Ectodermal cell (in vitro differentiated cells): ENCODE data around the gene SIRT1. TPM values are rescaled to one million over a fixed set of nuclear protein-coding genes. Genes with fewer than 3 reads are reported as not detected.
A peak's percentile ranks its signal among the peaks of the same experiment; 100 is the strongest.
"Not testable (repeated sequence)": the region's sequence is repeated elsewhere in the genome, so short reads cannot be mapped to it uniquely, and the experiment has no call there.

Experiments
- H3K27ac ChIP-seq: 2 replicates; pipeline ENCODE4 v1.7.0; 2013; ENCODE audit warnings: mild to moderate bottlenecking, low read depth, low read length; ENCODE audit not compliant: insufficient read depth, poor library complexity, severe bottlenecking
- H3K27me3 ChIP-seq: 2 replicates; pipeline ENCODE4 v1.7.0; 2013; ENCODE audit warnings: mild to moderate bottlenecking, low read length; ENCODE audit not compliant: insufficient read depth, control insufficient read depth, poor library complexity, severe bottlenecking
- H3K36me3 ChIP-seq: one replicate; pipeline ENCODE4 v1.7.0; 2013; ENCODE audit warnings: low read length; ENCODE audit not compliant: control insufficient read depth, insufficient read depth
- H3K4me1 ChIP-seq: one replicate; pipeline ENCODE4 v1.7.0; 2013; ENCODE audit warnings: low read length; ENCODE audit not compliant: control insufficient read depth, insufficient read depth
- H3K4me3 ChIP-seq: 2 replicates; pipeline ENCODE4 v1.7.0; 2013; ENCODE audit warnings: low read depth, low read length, control low read depth; ENCODE audit not compliant: insufficient read depth
- H3K9me3 ChIP-seq: 2 replicates; pipeline ENCODE4 v1.7.0; 2013; ENCODE audit warnings: mild to moderate bottlenecking, low read length, moderate library complexity; ENCODE audit not compliant: control insufficient read depth
- WGBS, 2 experiments: methylation state at CpG; one replicate each; pipeline ENCODE4 v1.1.7; 2013; ENCODE audit warnings: missing lambda C conversion rate in 2 of 2; 5-methylcytosine and 5-hydroxymethylcytosine counted together
- polyA plus RNA-seq, 4 experiments: library from polyadenylated mRNA; stranded (reverse); fragments of 50-300 nt; gene quantifications; one replicate each; pipeline ENCODE4 v1.2.3, GENCODE V29; 2013

Gene SIRT1
- polyA plus RNA-seq (2013, experiment 1 of 4): 33.6 TPM
- polyA plus RNA-seq (2013, experiment 2 of 4): 37.0 TPM
- 30.5 TPM for polyA plus RNA-seq (2013, experiment 3 of 4)
- 29.8 TPM for polyA plus RNA-seq (2013, experiment 4 of 4)

DNA sequence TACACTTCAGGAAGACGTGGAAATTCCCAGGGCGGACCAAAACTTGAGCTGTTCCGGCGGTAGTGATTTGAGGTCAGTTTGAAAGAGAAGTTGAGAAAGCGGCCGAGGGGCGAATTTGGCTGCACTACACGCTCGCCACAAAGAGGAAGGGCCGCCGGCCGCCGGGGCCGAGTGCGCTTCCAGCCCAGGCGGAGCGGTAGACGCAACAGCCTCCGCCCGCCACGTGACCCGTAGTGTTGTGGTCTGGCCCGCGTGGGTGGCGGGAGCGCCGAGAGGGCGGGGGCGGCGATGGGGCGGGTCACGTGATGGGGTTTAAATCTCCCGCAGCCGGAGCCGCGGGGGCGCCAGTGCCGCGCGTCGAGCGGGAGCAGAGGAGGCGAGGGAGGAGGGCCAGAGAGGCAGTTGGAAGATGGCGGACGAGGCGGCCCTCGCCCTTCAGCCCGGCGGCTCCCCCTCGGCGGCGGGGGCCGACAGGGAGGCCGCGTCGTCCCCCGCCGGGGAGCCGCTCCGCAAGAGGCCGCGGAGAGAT lies at the start of gene SIRT1:
Gene SIRT1 (plus strand): TSS at position 344 of the 529 bp plus-strand sequence. CDS start 66 bp downstream, at position 410.
- H3K27ac ChIP-seq: peak within 1 kb of the TSS; percentile 82
- peak within 1 kb of the TSS; percentile 64 for H3K4me3 ChIP-seq

DNA sequence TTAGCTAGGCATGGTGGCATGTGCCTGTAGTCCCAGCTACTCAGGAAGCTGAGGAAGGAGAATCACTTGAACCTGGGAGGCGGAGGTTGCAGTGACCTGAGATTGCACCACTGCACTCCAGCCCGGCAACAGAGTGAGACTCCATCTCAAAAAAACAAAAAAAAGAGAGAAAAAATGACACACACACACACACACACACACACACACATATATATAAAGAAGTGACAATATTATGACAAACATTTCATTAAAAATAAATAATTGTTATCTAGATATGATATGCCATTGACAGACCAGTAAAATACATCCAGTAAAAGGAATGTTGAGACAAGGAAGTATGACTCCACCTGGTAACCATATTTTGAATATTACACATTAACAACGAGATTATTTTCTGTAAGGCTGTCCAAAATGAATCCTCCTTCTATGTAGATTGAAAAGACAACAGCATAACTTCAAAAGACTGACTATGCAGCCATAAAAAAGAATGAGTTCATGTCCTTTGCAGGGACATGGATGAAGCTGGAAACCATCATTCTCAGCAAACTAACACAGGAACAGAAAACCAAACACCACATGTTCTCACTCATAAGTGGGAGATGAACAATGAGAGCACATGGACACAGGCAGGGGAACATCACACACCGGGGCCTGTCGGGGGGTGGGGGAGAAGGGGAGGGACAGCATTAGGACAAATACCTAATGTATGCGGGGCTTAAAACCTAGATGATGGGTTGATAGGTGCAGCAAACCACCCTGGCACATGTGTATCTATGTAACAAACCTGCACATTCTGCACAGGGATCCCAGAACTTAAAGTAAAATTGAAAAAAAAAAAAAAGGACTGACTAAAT lies 48.7 kb upstream of the SIRT1 start:
- not testable (repeated sequence) for H3K27me3 ChIP-seq, H3K4me3 ChIP-seq, H3K4me1 ChIP-seq, H3K36me3 ChIP-seq, H3K9me3 ChIP-seq, H3K27ac ChIP-seq
- 84 to 90% methylated on average over 5 of the region's 6 CpGs for WGBS, 2 experiments

More for the DNA sequence above, at the start of gene SIRT1:
- peaks cover 15% of the 10 kb centered on the region for H3K36me3 ChIP-seq
- H3K4me1 ChIP-seq: peaks cover 4% of the 10 kb centered on the region
- WGBS, 2 experiments: 0% methylated on average over 62 of the region's 62 CpGs
- no peaks in the 10 kb centered on the region for H3K27me3 ChIP-seq
- no peaks in the 10 kb centered on the region for H3K9me3 ChIP-seq

DNA sequence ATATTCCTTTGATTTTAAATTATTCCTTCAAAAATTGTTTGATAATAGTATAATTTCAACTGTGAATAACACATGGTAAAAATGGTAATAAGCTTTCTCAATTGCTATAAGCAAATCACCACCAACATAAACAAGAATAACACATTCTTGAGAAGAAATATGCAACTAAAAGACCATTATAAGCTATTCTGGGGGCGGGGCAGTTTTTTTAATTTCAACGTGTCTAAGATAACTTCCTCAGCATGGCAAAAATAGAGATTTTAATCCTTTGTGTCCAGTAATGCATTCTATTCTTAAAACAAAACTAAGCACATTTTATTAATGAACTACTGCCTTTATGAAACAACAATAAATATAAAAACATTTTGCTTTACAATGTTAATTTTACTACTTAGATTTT lies 48.0 kb upstream of the SIRT1 start:
- H3K4me1 ChIP-seq: no peaks in the 10 kb centered on the region
- no peak overlapping the region for H3K27ac ChIP-seq
- no peak overlapping the region for H3K4me3 ChIP-seq
- 83 to 85% methylated on average over 2 of the region's 2 CpGs for WGBS, 2 experiments
- no peaks in the 10 kb centered on the region for H3K9me3 ChIP-seq
- H3K27me3 ChIP-seq: no peaks in the 10 kb centered on the region
- H3K36me3 ChIP-seq: no peaks in the 10 kb centered on the region

DNA sequence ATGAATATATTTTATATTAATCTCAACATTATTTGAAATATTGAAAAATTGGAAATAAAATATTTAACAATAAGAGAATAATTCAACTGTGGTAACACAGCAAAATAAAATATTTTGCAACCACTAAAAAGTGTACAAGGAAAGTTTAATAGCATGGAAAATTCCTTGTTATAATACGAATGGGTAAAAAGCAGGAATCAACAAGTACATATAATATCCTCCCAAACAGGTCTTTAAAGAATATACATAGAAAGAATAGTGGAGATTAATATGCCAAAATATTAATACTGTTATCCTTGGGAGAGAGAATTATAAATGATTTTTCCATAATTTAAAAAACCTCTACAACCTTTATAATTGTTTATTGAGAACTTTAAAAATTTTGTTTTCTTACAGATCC lies 47.5 kb upstream of the SIRT1 start:
- H3K36me3 ChIP-seq: no peaks in the 10 kb centered on the region
- no peak overlapping the region for H3K27ac ChIP-seq
- no peaks in the 10 kb centered on the region for H3K9me3 ChIP-seq
- no peak overlapping the region for H3K4me3 ChIP-seq
- no CpG with 5 or more reads among the region's 1 CpG for WGBS, 2 experiments
- H3K27me3 ChIP-seq: no peaks in the 10 kb centered on the region
- no peaks in the 10 kb centered on the region for H3K4me1 ChIP-seq

DNA sequence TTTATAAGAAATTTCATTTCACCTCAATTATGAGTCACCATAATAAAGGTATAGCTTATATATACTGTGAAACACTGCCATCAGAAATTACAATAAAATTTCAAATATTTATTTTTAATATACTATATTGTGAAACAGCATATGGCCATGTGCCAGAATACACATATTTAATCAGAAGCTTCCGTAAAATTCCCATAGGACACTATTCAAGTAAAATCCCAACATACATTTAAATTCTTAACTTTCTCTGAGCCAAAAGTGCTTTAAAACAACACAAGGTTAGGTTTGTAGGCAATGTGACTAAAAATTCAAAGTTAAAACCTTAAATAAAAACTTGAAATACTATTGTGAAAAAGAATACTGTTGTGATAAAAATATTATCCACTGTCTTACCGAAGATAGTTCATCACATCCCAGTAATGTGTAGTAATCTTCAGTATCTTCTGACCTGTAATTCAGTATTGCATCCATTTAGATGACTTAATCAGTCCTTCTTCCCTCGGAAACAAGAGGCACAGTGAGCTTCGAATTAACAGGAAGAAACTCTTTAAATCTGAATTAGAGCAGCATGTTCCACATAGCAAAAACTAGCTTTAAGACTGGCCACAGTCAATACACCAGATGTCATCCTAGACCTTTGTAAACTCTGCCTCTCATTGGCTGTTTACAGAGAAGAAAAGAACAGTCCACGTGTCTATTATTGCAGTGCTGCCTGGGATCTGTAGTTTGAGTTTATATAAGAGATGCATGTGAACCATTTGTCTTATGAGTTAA lies 46.7 kb upstream of the SIRT1 start, which contains the start of gene DNAJC12:
Gene DNAJC12 (minus strand): TSS at position 648 of the 774 bp plus-strand sequence. CDS start 177 bp downstream, at position 471.
- 62 to 68% methylated on average over 5 of the region's 5 CpGs for WGBS, 2 experiments
- Histone ChIP-seq H3K4me1 (no peaks in the 10 kb centered on the region), H3K9me3 (no peaks in the 10 kb centered on the region), H3K4me3 (peak within 1 kb of the TSS; percentile 6), H3K36me3 (no peaks in the 10 kb centered on the region), H3K27ac (no peak within 1 kb of the TSS), H3K27me3 (no peaks in the 10 kb centered on the region)

DNA sequence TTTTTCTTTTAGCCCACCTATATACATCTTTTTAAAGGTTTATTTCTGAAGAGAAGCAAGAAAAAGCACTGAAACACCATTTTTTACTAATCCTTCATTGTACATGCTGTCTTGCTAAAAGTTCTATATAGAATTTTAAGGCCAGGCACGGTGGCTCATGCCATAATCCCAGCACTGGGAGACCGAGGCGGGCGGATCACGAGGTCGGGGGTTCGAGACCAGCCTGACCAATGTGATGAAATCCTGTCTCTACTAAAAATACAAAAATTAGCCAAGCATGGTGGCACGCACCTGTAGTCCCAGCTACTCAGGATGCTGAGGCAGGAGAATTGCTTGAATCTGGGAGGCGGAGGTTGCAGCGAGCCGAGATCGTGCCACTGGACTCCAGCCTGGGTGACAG lies 44.9 kb upstream of the SIRT1 start:
- not testable (repeated sequence) for H3K27me3 ChIP-seq, H3K4me1 ChIP-seq, H3K9me3 ChIP-seq, H3K27ac ChIP-seq, H3K36me3 ChIP-seq, H3K4me3 ChIP-seq
- WGBS, 2 experiments: 94 to 98% methylated on average over 10 to 12 of the region's 12 CpGs

DNA sequence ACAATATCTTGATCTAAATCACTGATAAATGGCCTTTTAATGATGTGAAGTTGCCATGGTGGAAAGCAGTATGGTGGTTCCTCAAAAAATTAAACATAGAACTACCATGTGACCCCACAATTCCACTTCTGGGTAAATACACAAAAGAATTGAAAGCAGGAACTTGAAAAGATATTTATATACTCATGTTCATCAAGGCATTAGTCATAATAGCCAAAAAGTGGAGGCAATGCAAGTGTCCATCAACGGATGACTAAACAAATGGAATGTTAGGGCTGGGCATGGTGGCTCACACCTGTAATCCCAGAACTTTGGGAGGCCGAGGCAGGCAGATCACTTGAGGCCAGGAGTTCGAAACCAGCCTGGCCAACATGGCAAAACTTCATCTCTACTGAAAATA lies 44.5 kb upstream of the SIRT1 start:
- Histone ChIP-seq H3K36me3 (no peaks in the 10 kb centered on the region), H3K4me3 (no peak overlapping the region), H3K27me3 (no peaks in the 10 kb centered on the region), H3K9me3 (no peaks in the 10 kb centered on the region), H3K4me1 (no peaks in the 10 kb centered on the region), H3K27ac (no peak overlapping the region)
- 91 to 94% methylated on average over 3 of the region's 3 CpGs for WGBS, 2 experiments

DNA sequence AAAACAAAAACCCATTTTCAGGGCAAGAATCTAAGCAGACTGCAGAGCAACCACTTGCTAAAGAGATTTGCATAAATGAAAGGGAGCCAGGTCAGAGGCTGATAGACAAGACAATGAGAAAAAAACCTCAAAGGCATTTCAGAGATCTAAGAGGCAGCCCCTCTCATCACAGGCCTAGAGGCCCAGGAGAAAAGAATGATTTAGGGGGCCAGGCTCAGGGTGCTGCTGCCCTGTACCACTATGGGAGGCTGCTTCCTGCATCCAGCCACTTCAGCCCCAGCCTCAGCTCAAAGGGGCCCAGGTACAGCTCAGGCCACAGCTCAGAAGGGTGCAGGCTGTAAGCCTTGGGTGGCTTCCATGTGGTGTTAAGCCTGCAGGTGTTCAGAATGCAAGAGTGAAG lies 42.7 kb upstream of the SIRT1 start:
- H3K9me3 ChIP-seq: no peaks in the 10 kb centered on the region
- no peaks in the 10 kb centered on the region for H3K36me3 ChIP-seq
- H3K27me3 ChIP-seq: no peaks in the 10 kb centered on the region
- H3K4me1 ChIP-seq: no peaks in the 10 kb centered on the region
- no peak overlapping the region for H3K27ac ChIP-seq
- H3K4me3 ChIP-seq: no peak overlapping the region

DNA sequence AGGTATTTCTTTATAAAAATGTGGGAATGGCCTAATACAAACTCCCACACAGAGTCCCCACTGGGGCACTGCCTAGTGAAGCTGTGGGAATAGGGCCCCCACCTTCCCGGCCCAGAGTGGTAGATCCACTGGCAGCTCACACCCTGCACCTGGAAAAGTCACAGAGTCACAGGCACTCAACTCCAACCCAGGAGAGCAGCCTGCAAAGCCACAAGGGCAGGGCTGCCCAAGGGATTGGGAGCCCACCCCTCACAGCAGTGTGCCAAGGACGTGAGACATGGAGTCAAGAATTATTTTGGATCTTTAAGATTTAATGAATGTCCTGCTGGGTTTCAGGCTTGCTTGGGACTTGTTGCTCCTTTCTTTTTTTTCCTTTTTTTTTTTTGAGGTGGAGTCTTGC lies 41.2 kb upstream of the SIRT1 start:
- Histone ChIP-seq H3K4me3 (no peak overlapping the region), H3K36me3 (no peaks in the 10 kb centered on the region), H3K9me3 (no peaks in the 10 kb centered on the region), H3K27me3 (no peaks in the 10 kb centered on the region), H3K4me1 (no peaks in the 10 kb centered on the region), H3K27ac (no peak overlapping the region)
- 88% methylated on average over 2 of the region's 2 CpGs for WGBS, 2 experiments
